HG03196 (cell line): ENCODE results near the gene ZNF106.

Experiments used
- ATAC-seq: cut with Tn5 transposase; IDR thresholded peaks from one replicate; pipeline ENCODE4 v1.9.1; 2021; ENCODE audit not compliant: unreplicated experiment

ZNF106 gene

GRCh38 chr15:42490671-42491538 is at the start of gene ZNF106:
Gene ZNF106, minus strand, starts transcription at chr15:42491141. Its CDS starts 18,852 bp downstream, at chr15:42472289.
- peak; percentile 61 for ATAC-seq

GRCh38 chr15:42533246-42533645 is 42.3 kb upstream of the ZNF106 start:
- no peak for ATAC-seq

GRCh38 chr15:42528970-42529369 is 38.0 kb upstream of the ZNF106 start:
- no peak for ATAC-seq

- ATAC-seq, result no peak
Observed at GRCh38 chr15:42523331-42523730, 32.4 kb upstream of the ZNF106 start.

- no peak for ATAC-seq
Observed at GRCh38 chr15:42511007-42511391, 20.1 kb upstream of the ZNF106 start.

GRCh38 chr15:42510258-42511006 is 19.5 kb upstream of the ZNF106 start:
- no peak for ATAC-seq

- ATAC-seq, result no peak
Observed at GRCh38 chr15:42508263-42508690, 17.3 kb upstream of the ZNF106 start.

- no peak for ATAC-seq
Observed at GRCh38 chr15:42507514-42507913, 16.6 kb upstream of the ZNF106 start.

GRCh38 chr15:42504631-42505030 is 13.7 kb upstream of the ZNF106 start:
- ATAC-seq, result no peak

GRCh38 chr15:42503825-42504224 is 12.9 kb upstream of the ZNF106 start:
- no peak for ATAC-seq

- ATAC-seq, result no peak
Observed at GRCh38 chr15:42502477-42502876, 11.5 kb upstream of the ZNF106 start.

GRCh38 chr15:42499858-42500609 is 9.1 kb upstream of the ZNF106 start:
- no peak for ATAC-seq

GRCh38 chr15:42498212-42499068 is 7.5 kb upstream of the ZNF106 start:
- ATAC-seq, result no peak

- ATAC-seq, result peak; percentile 72
Observed at GRCh38 chr15:42495361-42496212, 4.6 kb upstream of the ZNF106 start, which contains the start of gene SNAP23. Gene SNAP23, plus strand, starts transcription at chr15:42495634. Its CDS starts 16,213 bp downstream, at chr15:42511847.

- ATAC-seq, result no peak
Observed at GRCh38 chr15:42494998-42495360, 4.0 kb upstream of the ZNF106 start.

GRCh38 chr15:42493679-42494078 is 2.7 kb upstream of the ZNF106 start:
- no peak for ATAC-seq

- ATAC-seq, result no peak
Observed at GRCh38 chr15:42491539-42492225, 741 bp upstream of the ZNF106 start.

GRCh38 chr15:42490291-42490670 is 660 bp downstream of the ZNF106 start:
- ATAC-seq, result no peak

GRCh38 chr15:42483677-42484076 is 7.3 kb downstream of the ZNF106 start:
- no peak for ATAC-seq
